Naive thymus-derived CD4-positive, alpha-beta T cell (primary cell): ENCODE data around the gene S1PR1. TPM values are rescaled to one million over a fixed set of nuclear protein-coding genes. Genes with fewer than 3 reads are reported as not detected.

Source experiments
- ATAC-seq: fragments of 150-1000 bp; cut with Tn5 transposase; 2 replicates; pipeline ENCODE4 v1.10.0; 2021; ENCODE audit warnings: mild to moderate bottlenecking, moderate library complexity
- CTCF ChIA-PET: fragments of 350-600 bp; sonication (Branson Sonifier 250); formaldehyde crosslinking; loops from one replicate; lab custom pipeline; 2021; ENCODE audit warnings: antibody characterized with exemption; lab: Charles Lee
- POLR2A ChIA-PET: fragments of 350-600 bp; sonication (Branson Sonifier 250); formaldehyde crosslinking; loops from one replicate; lab custom pipeline; 2021; ENCODE audit warnings: antibody characterized with exemption, inconsistent platforms; lab: Charles Lee
- DNase-seq, 9 donors: peaks; one replicate each; pipeline versions ENCODE4 v3.0.0 to v3.0.0-alpha.2; 2020 to 2022; ENCODE audit warnings: mixed read lengths in 1 of 9
- H3K27ac ChIP-seq: one replicate; pipeline ENCODE4 v1.7.0; 2013; ENCODE audit warnings: mild to moderate bottlenecking, low read depth, low read length, moderate library complexity
- H3K27me3 ChIP-seq, 2 donors: one replicate each; pipeline ENCODE4 v1.7.0; 2013; ENCODE audit warnings: low read length in 2 of 2, mild to moderate bottlenecking in 2 of 2, moderate library complexity in 2 of 2; ENCODE audit not compliant: control insufficient read depth in 2 of 2, insufficient read depth in 2 of 2
- H3K36me3 ChIP-seq, 3 experiments: 1 replicate in 2 of 3; 2 replicates in 1 of 3; pipeline ENCODE4 v1.7.0; 2013; ENCODE audit warnings: low read length in 3 of 3, mild to moderate bottlenecking in 3 of 3, moderate library complexity in 1 of 3; ENCODE audit not compliant: insufficient read depth in 3 of 3, control insufficient read depth in 2 of 3
- H3K4me1 ChIP-seq, 2 donors: one replicate each; pipeline ENCODE4 v1.7.0; 2013; ENCODE audit warnings: low read length in 2 of 2, mild to moderate bottlenecking in 2 of 2, moderate library complexity in 1 of 2; ENCODE audit not compliant: control insufficient read depth in 2 of 2, insufficient read depth in 2 of 2
- H3K4me3 ChIP-seq: 2 replicates; pipeline ENCODE4 v1.7.0; 2013; ENCODE audit warnings: mild to moderate bottlenecking, low read length
- H3K9me3 ChIP-seq, 3 experiments: 1 replicate in 2 of 3; 2 replicates in 1 of 3; pipeline ENCODE4 v1.7.0; 2013; ENCODE audit warnings: low read length in 3 of 3; ENCODE audit not compliant: control insufficient read depth in 2 of 3
- H3K27ac Mint-ChIP-seq, 9 donors: one replicate each; pipeline ENCODE4 v1.8.0; 2020 to 2022; ENCODE audit warnings: mixed read lengths in 9 of 9, mild to moderate bottlenecking in 8 of 9, moderate library complexity in 5 of 9, inconsistent platforms in 2 of 9
- H3K27me3 Mint-ChIP-seq, 5 donors: one replicate each; pipeline ENCODE4 v1.8.0; 2021 to 2022; ENCODE audit warnings: mixed read lengths in 5 of 5, mild to moderate bottlenecking in 1 of 5
- H3K36me3 Mint-ChIP-seq, 5 donors: one replicate each; pipeline ENCODE4 v1.8.0; 2020 to 2022; ENCODE audit warnings: mixed read lengths in 5 of 5, mild to moderate bottlenecking in 3 of 5, inconsistent platforms in 1 of 5
- H3K4me1 Mint-ChIP-seq, 7 donors: one replicate each; pipeline ENCODE4 v1.8.0; 2020 to 2022; ENCODE audit warnings: mixed read lengths in 7 of 7, mild to moderate bottlenecking in 3 of 7, inconsistent platforms in 1 of 7
- H3K4me3 Mint-ChIP-seq, 10 donors: one replicate each; pipeline ENCODE4 v1.8.0; 2020 to 2022; ENCODE audit warnings: mild to moderate bottlenecking in 10 of 10, mixed read lengths in 10 of 10, moderate library complexity in 6 of 10, inconsistent platforms in 2 of 10
- H3K9me3 Mint-ChIP-seq, 11 donors: one replicate each; pipeline ENCODE4 v1.8.0; 2020 to 2022; ENCODE audit warnings: mixed read lengths in 11 of 11, mild to moderate bottlenecking in 4 of 11, inconsistent platforms in 1 of 11, moderate library complexity in 1 of 11
- intact Hi-C, 2 donors: fragments of 100-400 bp; cut with micrococcal nuclease; formaldehyde crosslinking; loops; one replicate each; pipeline ENCODE4 v1.15.1; 2023
- polyA plus RNA-seq, 2 donors: library from polyadenylated mRNA; unstranded; fragments of 300-500 nt; fragmentation: Illumina TruSeq; gene quantifications; one replicate each; pipeline ENCODE4 v1.2.3, GENCODE V29; 2021
- total RNA-seq, 6 experiments: library from RNA in 5 of 6; stranded (reverse) in 5 of 6; gene quantifications; 1 replicate in 5 of 6; 2 replicates in 1 of 6; pipeline ENCODE4 v1.2.3 and lab custom pipeline; 2021 to 2026

The S1PR1 gene
- total and polyA plus RNA-seq, 7 experiments from 2014 or later: 116 to 305 (median 247) TPM

DNA sequence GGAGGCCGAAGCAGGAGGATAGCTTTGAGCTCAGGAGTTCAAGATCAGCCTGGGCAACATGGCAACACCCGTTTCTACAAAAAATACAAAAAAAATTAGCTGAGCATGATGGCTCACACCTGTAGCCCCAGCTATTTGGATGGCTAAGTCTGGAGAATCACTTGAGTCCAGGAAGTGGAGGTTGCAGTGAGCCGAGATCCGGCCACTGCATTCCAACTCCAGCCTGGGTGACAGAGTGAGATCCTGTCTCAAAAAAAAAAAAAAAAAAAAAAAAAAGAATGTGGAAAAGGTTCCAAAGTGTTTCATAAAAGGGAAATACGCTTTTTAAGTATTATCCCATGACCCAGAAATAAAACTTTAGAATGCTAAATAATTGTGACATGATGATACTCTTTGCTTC is 8.0 kb downstream of the S1PR1 start:
- DNase-seq (no peak), ATAC-seq (no peak)
- Mint-ChIP-seq H3K4me1 (peaks cover 42 to 94% (median 77%) of the 10 kb centered on the region in 7 donors), H3K4me3 (no peak overlapping the region), H3K9me3 (peaks cover 0 to 2% (median 0%) of the 10 kb centered on the region in 11 donors), H3K36me3 (peaks cover 13 to 36% (median 32%) of the 10 kb centered on the region in 5 donors), H3K27me3 (no peaks in the 10 kb centered on the region), H3K27ac (peak overlapping the region in 8 of 9 donors; percentile 65 to 100 (median 89))
- CTCF ChIA-PET: interaction anchor here (1.0 to 7.3 kb wide), 5 partner anchors 34 to 109 kb away, joined by 4 to 61 read pairs (median 4); no protein-coding TSS in a partner anchor
- H3K4me1 ChIP-seq: peaks cover 38 to 54% of the 10 kb centered on the region in 2 donors
- H3K27me3 ChIP-seq: no peaks in the 10 kb centered on the region
- POLR2A ChIA-PET: interaction anchor here (0.6 to 23.6 kb wide), 12 partner anchors 8 to 377 kb away, joined by 3 to 633 read pairs (median 6); partner anchors contain the start of gene S1PR1
- intact Hi-C loops: no loop called here
- no peak overlapping the region for H3K4me3 ChIP-seq
- peaks cover 10 to 18% (median 10%) of the 10 kb centered on the region in 3 experiments for H3K36me3 ChIP-seq
- H3K9me3 ChIP-seq: no peaks in the 10 kb centered on the region
- H3K27ac ChIP-seq: peak overlapping the region; percentile 57

DNA sequence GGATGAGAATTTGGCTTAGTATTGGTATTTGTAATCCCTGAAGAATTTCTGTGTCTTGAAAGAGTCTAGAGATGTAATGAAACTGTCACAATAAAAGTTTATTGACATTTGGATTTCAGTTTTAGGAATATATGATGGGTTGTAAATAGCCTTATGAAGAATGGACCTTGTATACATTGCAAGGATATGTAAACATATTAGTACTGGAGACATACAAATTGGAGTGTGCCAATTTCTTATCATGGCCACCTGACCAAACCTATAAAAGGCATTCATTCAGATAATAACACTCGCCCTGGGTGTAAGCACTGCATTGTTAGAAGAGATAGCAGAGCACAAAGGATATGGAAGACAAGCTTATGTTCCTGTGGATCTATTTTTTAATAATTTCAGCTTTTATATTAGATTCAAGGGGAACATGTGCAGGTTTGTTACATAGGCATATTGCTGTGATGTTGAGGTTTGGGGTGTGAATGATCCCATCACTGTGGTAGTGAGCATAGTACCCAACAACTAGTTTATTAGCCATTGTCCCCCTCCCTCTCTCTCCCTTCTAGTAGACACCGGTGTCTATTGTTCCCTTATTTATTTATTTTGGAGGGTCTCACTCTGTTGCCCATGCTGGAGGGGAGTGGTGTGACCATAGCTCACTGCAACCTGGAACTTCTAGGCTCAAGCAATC is 8.6 kb downstream of the S1PR1 start:
- DNase-seq: no peak
- no peak overlapping the region for H3K27ac ChIP-seq
- CTCF ChIA-PET: interaction anchor here (0.9 to 7.3 kb wide), 5 partner anchors 34 to 110 kb away, joined by 3 to 61 read pairs (median 4); no protein-coding TSS in a partner anchor
- H3K27ac Mint-ChIP-seq: peak overlapping the region in 8 of 9 donors; percentile 48 to 100 (median 76)
- H3K9me3 Mint-ChIP-seq: peaks cover 0 to 2% (median 0%) of the 10 kb centered on the region in 11 donors
- no peak overlapping the region for H3K4me3 ChIP-seq
- intact Hi-C loops: no loop called here
- H3K4me3 Mint-ChIP-seq: peak overlapping the region in 1 of 10 donors; percentile 11
- H3K36me3 Mint-ChIP-seq: peaks cover 13 to 31% (median 27%) of the 10 kb centered on the region in 5 donors
- H3K27me3 ChIP-seq: no peaks in the 10 kb centered on the region
- H3K4me1 ChIP-seq: peaks cover 36 to 53% of the 10 kb centered on the region in 2 donors
- no peaks in the 10 kb centered on the region for H3K27me3 Mint-ChIP-seq
- POLR2A ChIA-PET: interaction anchor here (0.6 to 23.6 kb wide), 13 partner anchors 8 to 320 kb away, joined by 3 to 633 read pairs (median 5); partner anchors contain the start of gene S1PR1
- peaks cover 5 to 13% (median 6%) of the 10 kb centered on the region in 3 experiments for H3K36me3 ChIP-seq
- peaks cover 39 to 94% (median 78%) of the 10 kb centered on the region in 7 donors for H3K4me1 Mint-ChIP-seq
- H3K9me3 ChIP-seq: no peaks in the 10 kb centered on the region
- ATAC-seq: no peak

DNA sequence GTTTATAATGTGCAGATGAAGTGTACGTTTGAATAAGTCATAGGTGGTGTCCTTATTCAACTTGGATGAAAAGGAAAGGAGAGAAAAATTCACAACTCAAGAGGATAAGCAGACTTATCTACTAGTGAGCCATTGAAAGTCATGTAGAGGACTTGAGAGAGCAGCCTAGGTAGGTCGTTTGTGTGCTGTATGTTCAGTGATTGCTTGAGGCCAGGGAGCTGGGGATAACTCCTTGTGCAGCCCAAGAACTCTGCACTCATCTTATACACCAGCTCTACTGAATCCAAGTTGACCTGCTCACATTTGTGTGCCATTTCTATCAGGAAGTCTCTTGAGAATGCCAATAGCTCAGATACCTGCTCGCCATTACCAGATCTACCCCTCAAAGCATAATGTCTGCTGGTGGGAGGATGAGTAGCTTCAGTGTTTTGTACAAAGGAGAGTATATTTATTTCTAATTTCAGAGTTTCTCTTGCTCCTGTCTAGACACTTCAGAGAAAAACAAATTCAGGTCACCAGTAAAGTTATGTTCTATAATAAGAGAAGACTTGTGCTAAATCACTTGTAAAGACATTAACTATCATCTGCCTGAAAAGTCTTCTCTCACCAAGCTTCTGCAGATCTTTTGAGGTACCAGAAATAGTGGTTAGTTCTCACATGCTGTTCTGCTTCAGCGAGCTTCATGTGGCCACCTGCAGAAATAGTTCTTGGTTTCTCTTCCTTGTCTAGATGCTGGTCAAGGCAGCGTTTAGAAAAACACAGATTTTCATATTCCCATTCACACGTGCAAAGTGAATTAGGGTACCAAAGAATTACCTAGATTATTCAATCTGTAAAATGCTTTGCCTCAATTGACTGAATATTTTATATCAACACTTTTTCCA is 10.8 kb downstream of the S1PR1 start:
- ChIA-PET POLR2A (interaction anchor here (0.6 to 23.6 kb wide), 14 partner anchors 10 to 321 kb away, joined by 3 to 633 read pairs (median 4); partner anchors contain the start of gene S1PR1), CTCF (interaction anchor here (0.6 to 7.3 kb wide), 6 partner anchors 9 to 75 kb away, joined by 4 to 61 read pairs (median 4); no protein-coding TSS in a partner anchor)
- Mint-ChIP-seq H3K4me1 (peaks cover 26 to 93% (median 79%) of the 10 kb centered on the region in 7 donors), H3K4me3 (peak overlapping the region in 9 of 10 donors; percentile 3 to 77 (median 42)), H3K36me3 (peaks cover 4 to 14% (median 14%) of the 10 kb centered on the region in 5 donors), H3K27ac (peak overlapping the region in 8 of 9 donors; percentile 28 to 100 (median 73)), H3K9me3 (peaks cover 0 to 2% (median 0%) of the 10 kb centered on the region in 11 donors), H3K27me3 (no peaks in the 10 kb centered on the region)
- no peak for DNase-seq
- Histone ChIP-seq H3K27ac (peak overlapping the region; percentile 25), H3K4me1 (peaks cover 14 to 56% of the 10 kb centered on the region in 2 donors), H3K9me3 (no peaks in the 10 kb centered on the region), H3K27me3 (no peaks in the 10 kb centered on the region), H3K4me3 (no peak overlapping the region), H3K36me3 (peaks cover 0 to 2% (median 0%) of the 10 kb centered on the region in 3 experiments)
- peak; percentile 54 for ATAC-seq
- intact Hi-C loops: no loop called here

DNA sequence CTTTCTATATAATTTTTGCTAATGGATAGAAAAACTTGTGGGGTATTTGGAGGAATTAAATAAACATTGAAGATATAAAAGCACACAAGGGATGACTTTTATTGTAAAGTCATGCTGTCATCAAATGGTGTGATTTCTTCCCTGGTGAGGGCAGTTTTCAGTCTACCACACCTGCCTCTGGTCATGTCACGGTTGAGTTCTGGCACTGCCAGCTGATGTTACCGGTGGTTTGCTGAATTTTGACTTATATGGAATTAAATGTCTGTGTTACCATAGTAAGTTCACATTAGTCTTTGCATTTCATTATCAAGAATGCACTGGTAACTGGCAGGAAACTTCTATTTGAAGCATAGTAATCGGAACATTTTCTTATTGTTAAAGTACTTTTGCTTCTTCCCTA is 13.4 kb downstream of the S1PR1 start:
- CTCF ChIA-PET: interaction anchor here (1.3 to 4.1 kb wide), 3 partner anchors 11 to 36 kb away, joined by 4 to 42 read pairs (median 14); no protein-coding TSS in a partner anchor
- Mint-ChIP-seq H3K4me3 (peak overlapping the region in 3 of 10 donors; percentile 13 to 19 (median 15)), H3K27ac (peak overlapping the region in 6 of 9 donors; percentile 32 to 62 (median 52)), H3K4me1 (peaks cover 19 to 78% (median 67%) of the 10 kb centered on the region in 7 donors), H3K36me3 (peaks cover 0 to 2% (median 0%) of the 10 kb centered on the region in 5 donors), H3K27me3 (no peaks in the 10 kb centered on the region), H3K9me3 (peaks cover 0 to 2% (median 0%) of the 10 kb centered on the region in 11 donors)
- H3K4me3 ChIP-seq: no peak overlapping the region
- DNase-seq (no peak), ATAC-seq (no peak)
- POLR2A ChIA-PET: interaction anchor here (0.6 to 23.6 kb wide), 6 partner anchors 10 to 296 kb away, joined by 3 to 633 read pairs (median 19); partner anchors contain the start of gene S1PR1
- H3K27me3 ChIP-seq: no peaks in the 10 kb centered on the region
- no peaks in the 10 kb centered on the region for H3K36me3 ChIP-seq
- no peaks in the 10 kb centered on the region for H3K9me3 ChIP-seq
- peaks cover 8 to 41% of the 10 kb centered on the region in 2 donors for H3K4me1 ChIP-seq
- intact Hi-C loops: loop anchor here in 1 of 2 donors (2.0 kb wide), 1 partner anchor 15 kb away; no protein-coding TSS in a partner anchor
- no peak overlapping the region for H3K27ac ChIP-seq

GRCh38 chr1:101250656-101251272 is 13.9 kb downstream of the S1PR1 start:
- POLR2A ChIA-PET: interaction anchor here (0.6 to 23.6 kb wide), 10 partner anchors 9 to 297 kb away, joined by 3 to 633 read pairs (median 10); partner anchors contain the start of gene S1PR1
- Histone ChIP-seq H3K4me3 (no peak overlapping the region), H3K27ac (no peak overlapping the region), H3K36me3 (no peaks in the 10 kb centered on the region), H3K4me1 (peaks cover 8 to 41% of the 10 kb centered on the region in 2 donors), H3K27me3 (no peaks in the 10 kb centered on the region), H3K9me3 (no peaks in the 10 kb centered on the region)
- Mint-ChIP-seq H3K4me3 (peak overlapping the region in 4 of 10 donors; percentile 8 to 47 (median 14)), H3K9me3 (no peaks in the 10 kb centered on the region), H3K4me1 (peaks cover 19 to 75% (median 62%) of the 10 kb centered on the region in 7 donors), H3K27me3 (no peaks in the 10 kb centered on the region), H3K27ac (peak overlapping the region in 6 of 9 donors; percentile 32 to 88 (median 66)), H3K36me3 (peaks cover 0 to 2% (median 0%) of the 10 kb centered on the region in 5 donors)
- no peak for DNase-seq
- ATAC-seq: no peak
- intact Hi-C loops: loop anchor here in 1 of 2 donors (1.0 to 2.0 kb wide), 3 partner anchors 7 to 14 kb away; no protein-coding TSS in a partner anchor
- CTCF ChIA-PET: interaction anchor here (1.1 to 4.1 kb wide), 6 partner anchors 10 to 321 kb away, joined by 3 to 42 read pairs (median 8); no protein-coding TSS in a partner anchor
